HG02885 (cell line): ENCODE measurements around the gene ZBTB6.

Source experiments
- ATAC-seq: cut with Tn5 transposase; IDR thresholded peaks from one replicate; pipeline ENCODE4 v1.9.1; 2021; ENCODE audit warnings: mild to moderate bottlenecking; ENCODE audit not compliant: unreplicated experiment, poor library complexity

The ZBTB6 gene

DNA sequence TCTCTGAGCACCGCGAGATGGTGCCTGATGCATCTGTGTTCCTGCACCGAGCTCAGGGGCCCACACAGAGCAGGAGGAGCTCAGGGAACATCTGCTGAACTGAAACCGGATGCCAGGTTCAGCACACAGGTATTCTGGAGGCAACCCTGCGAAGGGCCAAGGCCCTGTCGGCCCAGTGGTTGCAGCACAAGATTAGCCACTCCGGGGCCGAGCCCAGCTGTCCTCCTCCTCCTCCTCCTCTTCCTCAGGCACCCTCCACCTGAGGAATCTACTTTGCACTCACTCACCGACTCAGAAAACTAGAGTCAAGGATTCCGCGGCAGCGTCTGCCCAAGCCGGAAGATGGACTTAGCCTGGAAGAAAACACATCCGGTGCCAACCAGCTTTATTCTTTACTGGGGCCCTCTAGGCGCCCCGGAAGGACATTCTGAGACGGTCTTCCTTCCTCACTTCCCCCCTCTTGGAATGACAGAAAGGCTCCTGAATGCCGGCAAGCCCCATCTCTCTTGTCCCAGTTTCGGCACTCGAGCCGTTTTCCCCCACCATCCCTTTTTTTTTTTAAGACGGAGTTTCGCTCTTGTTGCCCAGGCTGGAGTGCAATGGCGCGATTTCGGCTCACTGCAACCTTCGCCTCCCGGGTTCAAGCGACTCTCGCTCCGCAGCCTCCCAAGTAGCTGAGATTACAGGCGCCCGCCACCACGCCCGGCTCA lies at the start of gene ZBTB6:
TSS of gene ZBTB6 (minus strand) at position 360 of the 710 bp plus-strand sequence. CDS start 1,251 bp downstream, outside the sequence.
- peak; percentile 97 for ATAC-seq

GRCh38 chr9:122961139-122961538 lies 48.0 kb upstream of the ZBTB6 start:
- no peak for ATAC-seq

GRCh38 chr9:122955961-122956360 lies 42.8 kb upstream of the ZBTB6 start:
- ATAC-seq = no peak

DNA sequence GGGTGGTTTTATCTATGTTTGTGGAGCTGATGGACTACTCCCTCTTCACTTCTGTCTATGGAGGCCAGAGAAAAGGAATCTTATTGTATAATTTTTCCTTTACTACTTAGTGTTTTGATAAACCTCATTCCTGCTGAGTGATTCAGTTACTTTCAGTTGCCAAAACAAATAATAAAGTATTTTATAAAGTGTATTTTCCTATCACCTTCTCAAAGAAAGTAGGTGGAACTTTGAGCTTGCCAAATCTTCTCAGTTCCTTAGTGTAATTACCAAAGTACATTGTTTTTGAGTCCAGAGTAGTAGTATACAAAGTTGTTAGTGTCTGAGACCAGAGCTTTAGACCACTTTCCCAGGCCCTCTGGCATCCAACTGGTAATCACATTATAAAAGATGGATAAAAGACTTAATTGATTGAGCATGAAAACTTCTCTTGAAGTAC lies 41.1 kb upstream of the ZBTB6 start:
- no peak for ATAC-seq

GRCh38 chr9:122951056-122951455 lies 37.9 kb upstream of the ZBTB6 start:
- ATAC-seq = no peak

- ATAC-seq = no peak
Observed at GRCh38 chr9:122950263-122950662, 37.1 kb upstream of the ZBTB6 start.

GRCh38 chr9:122949696-122950095 lies 36.6 kb upstream of the ZBTB6 start:
- no peak for ATAC-seq

DNA sequence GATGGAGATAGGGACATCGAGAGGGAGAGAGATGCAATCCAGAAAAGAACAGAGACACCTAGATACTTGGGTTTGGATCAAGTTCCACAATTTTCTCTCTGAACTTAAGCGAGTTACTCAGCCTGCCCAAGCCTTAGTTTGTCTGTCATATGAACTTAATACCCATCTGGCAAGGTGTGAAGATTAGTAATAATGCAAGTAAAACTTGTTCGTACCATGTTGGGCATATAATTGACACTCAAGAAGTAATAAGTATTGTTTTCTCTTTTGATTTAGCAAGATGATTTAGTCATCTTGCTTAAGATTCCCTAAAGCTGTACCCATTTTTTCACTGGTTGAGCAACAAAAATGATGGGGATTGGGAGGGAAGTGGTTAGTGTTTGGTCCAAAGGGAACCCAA lies 35.2 kb upstream of the ZBTB6 start:
- no peak for ATAC-seq

DNA sequence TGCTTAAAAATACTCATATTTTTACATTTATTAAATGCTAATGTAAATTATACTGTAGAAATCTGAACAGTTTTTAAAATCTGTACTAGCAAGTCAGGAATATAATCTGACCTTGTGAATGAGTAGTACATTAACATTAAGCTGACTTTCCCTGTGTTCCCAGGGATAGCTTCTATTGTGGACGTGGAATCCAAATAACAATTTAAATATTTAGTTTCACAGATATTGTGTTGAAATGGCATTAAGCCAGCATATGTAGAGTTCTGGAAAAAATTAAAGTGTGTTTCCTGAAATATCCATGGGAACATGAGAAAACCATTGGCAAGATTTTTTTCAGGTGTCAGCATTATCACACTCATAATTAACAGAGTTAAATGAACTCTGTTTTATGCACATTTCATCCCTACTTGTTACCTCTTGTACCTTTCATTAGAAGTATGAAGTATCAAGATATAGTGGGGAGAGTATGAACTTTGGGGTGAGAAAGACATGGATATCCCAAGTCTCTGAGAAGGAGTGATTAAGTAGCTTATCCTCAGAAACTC lies 33.4 kb upstream of the ZBTB6 start:
- no peak for ATAC-seq

- no peak for ATAC-seq
Observed at GRCh38 chr9:122944960-122945888, 32.1 kb upstream of the ZBTB6 start.

GRCh38 chr9:122941582-122942234 lies 28.6 kb upstream of the ZBTB6 start:
- ATAC-seq = no peak

GRCh38 chr9:122940749-122941581 lies 27.8 kb upstream of the ZBTB6 start, which contains the start of gene RABGAP1:
Gene RABGAP1 (plus strand): TSS chr9:122941020. CDS start chr9:122957060, 16,040 bp downstream.
- ATAC-seq = peak; percentile 99

DNA sequence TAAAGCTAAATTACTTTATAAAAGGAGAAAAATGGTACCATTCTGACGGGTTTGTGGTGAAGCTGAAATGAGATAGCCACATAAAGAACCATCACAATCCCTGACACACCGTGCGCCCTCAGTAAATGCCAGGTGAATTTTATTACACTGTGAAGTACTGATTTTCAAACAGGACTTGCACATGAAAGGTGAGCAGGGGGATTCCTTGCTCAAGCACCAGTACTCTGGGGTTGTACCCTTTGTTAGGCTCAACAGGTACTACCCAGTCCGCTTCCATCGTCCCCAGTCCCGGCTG lies 27.3 kb upstream of the ZBTB6 start:
- ATAC-seq = no peak

GRCh38 chr9:122939601-122940000 lies 26.5 kb upstream of the ZBTB6 start:
- ATAC-seq = no peak

DNA sequence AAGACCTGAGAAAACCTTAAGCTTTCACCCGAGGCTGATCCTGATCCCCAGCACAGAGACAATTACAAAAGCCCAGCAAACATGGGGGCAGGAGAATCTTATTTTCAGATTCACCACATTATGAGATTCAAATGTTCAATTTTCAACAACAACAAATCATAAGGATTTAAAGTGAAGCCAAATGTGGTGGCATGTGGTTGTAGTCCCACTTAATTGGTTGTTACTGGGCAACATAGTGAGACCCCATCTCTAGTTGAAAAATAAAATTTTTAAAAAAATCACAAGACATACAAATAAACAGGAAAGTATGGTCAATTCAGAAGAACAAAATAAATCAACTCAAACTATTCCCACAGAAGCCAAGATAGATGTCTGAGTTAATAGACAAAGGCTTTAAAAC lies 23.8 kb upstream of the ZBTB6 start:
- no peak for ATAC-seq

GRCh38 chr9:122936464-122936863 lies 23.3 kb upstream of the ZBTB6 start:
- ATAC-seq = no peak

DNA sequence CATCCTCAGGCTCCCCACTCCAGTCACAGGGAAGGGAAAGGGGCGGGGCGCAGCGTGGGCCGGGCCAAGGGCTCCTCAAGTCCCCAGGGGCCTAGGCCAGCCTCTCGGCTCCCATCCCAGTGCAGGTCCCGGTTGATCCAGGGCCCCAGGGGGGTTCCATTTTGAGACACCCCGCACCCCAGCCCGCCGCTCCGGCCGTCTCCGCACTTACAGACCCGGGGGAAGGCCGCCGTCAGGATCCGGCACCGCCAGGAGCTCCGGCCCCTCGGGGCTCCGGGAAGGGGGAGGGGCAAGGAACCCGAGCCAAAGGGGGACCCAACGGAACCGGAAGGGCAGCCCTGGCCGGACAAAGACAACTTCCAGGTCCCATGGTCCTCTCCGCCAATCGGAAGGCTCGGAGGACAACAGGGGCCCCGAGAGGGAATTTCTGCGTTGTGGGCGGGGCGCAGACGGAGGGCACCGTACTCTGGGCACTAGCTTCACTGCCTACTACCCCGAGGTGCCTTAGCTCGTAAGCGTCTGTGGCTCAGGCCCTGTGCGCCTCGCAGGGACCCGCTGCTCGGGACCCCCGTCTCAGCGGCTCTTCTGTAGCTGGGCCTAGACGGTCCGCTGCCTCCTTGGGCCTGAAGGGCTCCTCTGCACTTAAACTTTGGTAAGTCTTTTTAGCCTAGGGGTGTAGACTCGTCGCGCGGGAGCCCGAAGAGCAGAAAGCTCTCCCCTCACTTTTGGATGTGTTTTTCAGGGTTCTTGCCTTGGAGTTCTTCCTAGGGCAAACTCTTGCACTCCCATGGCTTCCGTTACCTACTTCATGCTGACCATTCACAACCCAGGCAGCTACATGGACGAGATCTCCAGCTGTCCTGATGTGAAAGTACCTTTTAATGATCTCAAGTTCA lies 18.4 kb upstream of the ZBTB6 start, which contains the start of gene ZBTB26:
TSS of gene ZBTB26 (minus strand) at position 287 of the 896 bp plus-strand sequence. CDS start 11,578 bp downstream, outside the sequence.
- ATAC-seq = peak; percentile 98

DNA sequence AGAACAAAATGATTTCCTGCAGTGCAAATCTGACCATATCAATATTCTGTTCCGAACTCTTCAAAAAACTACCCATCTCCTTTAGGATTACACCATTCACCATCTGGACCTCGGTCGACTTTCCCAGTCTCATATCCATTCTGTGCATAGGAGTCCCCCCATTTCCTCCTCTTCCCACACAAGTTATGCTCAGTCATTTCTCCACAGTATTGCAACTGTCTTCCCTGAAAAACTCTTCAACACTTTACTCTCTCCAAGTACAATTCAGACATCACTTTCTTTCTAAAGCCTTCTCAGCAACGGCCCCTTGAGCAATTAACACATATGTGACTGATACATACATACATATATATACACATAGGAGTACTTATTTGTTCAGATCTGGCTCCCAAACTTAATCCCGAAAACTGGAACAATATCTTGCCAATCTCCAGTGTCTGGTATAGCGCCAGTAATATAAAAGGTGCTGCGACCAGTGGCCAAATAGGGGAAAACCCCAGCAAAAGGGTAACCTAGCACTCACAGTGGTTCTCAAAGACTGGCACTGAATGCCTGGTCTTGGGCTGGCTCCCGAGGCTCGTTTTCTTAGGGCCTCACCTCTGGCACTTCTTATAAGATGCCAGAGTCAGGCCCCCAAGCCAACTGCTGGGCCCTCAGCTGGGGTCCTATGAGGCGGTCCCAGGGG lies 17.6 kb upstream of the ZBTB6 start:
- ATAC-seq = no peak
